ENCODE results near the gene MRC2. TPM values are rescaled to one million over a fixed set of nuclear protein-coding genes. Genes with fewer than 3 reads are reported as not detected.

The MRC2 gene
- polyA plus RNA-seq, 3 donors, result 0.04 TPM; not detected in 2

- Histone ChIP-seq H3K9ac (ENCODE audit: insufficient read depth, low read length, poor library complexity, severe bottlenecking) (no peak overlapping the region), H2AFZ (ENCODE audit: insufficient read depth, low read depth, low read length, poor library complexity, severe bottlenecking) (no peak overlapping the region), H3K4me1 (ENCODE audit: control insufficient read depth in 1 of 2, insufficient read depth in 2 of 2, low read length in 2 of 2) (no peaks in the 10 kb centered on the region), H3K27ac (ENCODE audit: low read depth in 1 of 2, low read length in 2 of 2) (no peak overlapping the region), H3K4me2 (replicated peaks; ENCODE audit: extremely low read depth, low read length, poor library complexity, severe bottlenecking) (no peak overlapping the region), H3K4me3 (replicated peaks in 1 of 3; ENCODE audit: low read depth in 2 of 3, low read length in 3 of 3) (no peak overlapping the region), H3K79me2 (ENCODE audit: insufficient read depth, low read length) (no peaks in the 10 kb centered on the region), H3K9me3 (replicated peaks in 1 of 2; ENCODE audit: control insufficient read depth in 1 of 2, insufficient read depth in 1 of 2, low read length in 2 of 2) (no peaks in the 10 kb centered on the region), H4K20me1 (ENCODE audit: insufficient read depth, low read length) (no peaks in the 10 kb centered on the region), H3K27me3 (ENCODE audit: control insufficient read depth in 2 of 2, insufficient read depth in 2 of 2, low read length in 2 of 2) (no peaks in the 10 kb centered on the region), H3K36me3 (replicated peaks in 1 of 2; ENCODE audit: control insufficient read depth in 1 of 2, insufficient read depth in 2 of 2, low read length in 2 of 2) (no peaks in the 10 kb centered on the region)
- no peaks in the 10 kb centered on the region for H3K36me3 Mint-ChIP-seq
- H3K9me3 Mint-ChIP-seq, result peaks cover 3 to 8% (median 5%) of the 10 kb centered on the region in 7 donors
- H3K4me3 Mint-ChIP-seq, result no peak overlapping the region
- peaks cover 8% of the 10 kb centered on the region for H3K4me1 Mint-ChIP-seq
- intact Hi-C loops (cut with micrococcal nuclease), result no loop called here
- TF ChIP-seq CTCF (IDR thresholded peaks at IDR 0.05), result no peak
- DNase-seq, result no peak
- 86% methylated on average over 1 of the region's 3 CpGs for WGBS (ENCODE audit: insufficient coverage)
- H3K27ac Mint-ChIP-seq, result no peak overlapping the region
- H3K27me3 Mint-ChIP-seq (ENCODE audit: low read depth in 3 of 3), result peaks cover 0 to 3% (median 2%) of the 10 kb centered on the region in 3 donors
Measured at GRCh38 chr17:62665599-62665998, 38.1 kb downstream of the MRC2 start.

- no peak overlapping the region for H3K4me2 ChIP-seq (replicated peaks; ENCODE audit: extremely low read depth, low read length, poor library complexity, severe bottlenecking)
- H3K9me3 Mint-ChIP-seq, result peaks cover 0 to 4% (median 2%) of the 10 kb centered on the region in 7 donors
- H3K27me3 ChIP-seq (ENCODE audit: control insufficient read depth in 2 of 2, insufficient read depth in 2 of 2, low read length in 2 of 2), result no peaks in the 10 kb centered on the region
- H3K36me3 ChIP-seq (replicated peaks in 1 of 2; ENCODE audit: control insufficient read depth in 1 of 2, insufficient read depth in 2 of 2, low read length in 2 of 2), result no peaks in the 10 kb centered on the region
- no peak overlapping the region for H3K4me3 ChIP-seq (replicated peaks in 1 of 3; ENCODE audit: low read depth in 2 of 3, low read length in 3 of 3)
- no peaks in the 10 kb centered on the region for H4K20me1 ChIP-seq (ENCODE audit: insufficient read depth, low read length)
- no peak overlapping the region for H2AFZ ChIP-seq (ENCODE audit: insufficient read depth, low read depth, low read length, poor library complexity, severe bottlenecking)
- H3K4me1 Mint-ChIP-seq, result peaks cover 8% of the 10 kb centered on the region
- H3K27ac Mint-ChIP-seq, result no peak overlapping the region
- no peaks in the 10 kb centered on the region for H3K9me3 ChIP-seq (replicated peaks in 1 of 2; ENCODE audit: control insufficient read depth in 1 of 2, insufficient read depth in 1 of 2, low read length in 2 of 2)
- no peak for TF ChIP-seq CTCF (IDR thresholded peaks at IDR 0.05)
- H3K79me2 ChIP-seq (ENCODE audit: insufficient read depth, low read length), result no peaks in the 10 kb centered on the region
- DNase-seq, result no peak
- no peaks in the 10 kb centered on the region for H3K4me1 ChIP-seq (ENCODE audit: control insufficient read depth in 1 of 2, insufficient read depth in 2 of 2, low read length in 2 of 2)
- WGBS (ENCODE audit: insufficient coverage), result 96% methylated on average over 11 of the region's 30 CpGs
- no peak overlapping the region for H3K9ac ChIP-seq (ENCODE audit: insufficient read depth, low read length, poor library complexity, severe bottlenecking)
- H3K36me3 Mint-ChIP-seq, result no peaks in the 10 kb centered on the region
- intact Hi-C loops (cut with micrococcal nuclease), result no loop called here
- peaks cover 0 to 3% (median 2%) of the 10 kb centered on the region in 3 donors for H3K27me3 Mint-ChIP-seq (ENCODE audit: low read depth in 3 of 3)
- H3K4me3 Mint-ChIP-seq, result no peak overlapping the region
- H3K27ac ChIP-seq (ENCODE audit: low read depth in 1 of 2, low read length in 2 of 2), result no peak overlapping the region
Measured at GRCh38 chr17:62666061-62666800, 38.8 kb downstream of the MRC2 start.
